HepG2 (cell line): ENCODE results near the gene TTC32. TPM values are rescaled to one million over a fixed set of nuclear protein-coding genes. Genes with fewer than 3 reads are reported as not detected.

Source experiments
- ATAC-seq: fragments of 200-7000 bp; cut with Tn5 transposase; 3 replicates; pipeline ENCODE4 v1.9.1; 2020; ENCODE audit warnings: mild to moderate bottlenecking, moderate library complexity
- BruUV-seq: library from RNA; stranded (reverse); fragments of 400-500 nt; replicated peaks from 2 replicates; lab custom pipeline; 2021; lab: Mats Ljungman, UMichigan
- CTCF ChIA-PET: fragments of 300-600 bp; formaldehyde crosslinking; extraction: SDS; loops from one replicate; lab custom pipeline; 2021; ENCODE audit warnings: low total read pairs, inconsistent platforms, low intra/inter-chr PET ratio; lab: Yijun Ruan, JAX
- POLR2A ChIA-PET: fragments of 350-600 bp; sonication (Branson Sonifier 250); formaldehyde crosslinking; loops from one replicate; lab custom pipeline; 2020; ENCODE audit warnings: antibody characterized with exemption, inconsistent platforms; lab: Yijun Ruan, JAX
- DNase-seq: peaks from one replicate; pipeline ENCODE4 v3.0.0-alpha.2; 2015; ENCODE audit warnings: low spot score
- FAIRE-seq: peaks from 3 replicates; lab custom pipeline; 2011; peaks lifted over from hg19 to GRCh38; lab: Jason Lieb, UNC
- H2AFZ ChIP-seq: one replicate; pipeline ENCODE4 v1.6.1; 2011; ENCODE audit warnings: low read length, inconsistent platforms
- H3K27ac ChIP-seq: fragments of 300-600 bp; 3 replicates; pipeline ENCODE4 v1.8.0; 2011; ENCODE audit warnings: mixed run types, mild to moderate bottlenecking, mixed read lengths, low read length, inconsistent platforms; ENCODE audit not compliant: insufficient read depth; ENCODE audit errors: extremely low read length
- H3K27me3 ChIP-seq, 2 experiments: fragments of 200-600 bp in 1 of 2; 2 replicates in 1 of 2; 3 replicates in 1 of 2; pipeline versions ENCODE4 v1.6.0 to v1.8.0; 2011; ENCODE audit warnings: low read length in 2 of 2, mild to moderate bottlenecking in 2 of 2, moderate library complexity in 2 of 2, inconsistent platforms in 1 of 2; ENCODE audit not compliant: insufficient read depth in 2 of 2, control insufficient read depth in 1 of 2
- H3K36me3 ChIP-seq, 2 experiments: fragments of 200-600 bp in 1 of 2; replicated peaks in 1 of 2; 2 replicates in 1 of 2; 3 replicates in 1 of 2; pipeline versions ENCODE4 v1.5.1 to v1.8.0; 2011; ENCODE audit warnings: low read length in 2 of 2, inconsistent platforms in 1 of 2; ENCODE audit not compliant: insufficient read depth in 2 of 2, control insufficient read depth in 1 of 2
- H3K4me1 ChIP-seq: 2 replicates; pipeline ENCODE4 v1.5.1; 2012; ENCODE audit warnings: low read length, inconsistent platforms; ENCODE audit not compliant: insufficient read depth
- H3K4me2 ChIP-seq: 2 replicates; pipeline ENCODE4 v1.6.0; 2011; ENCODE audit warnings: low read depth, low read length, inconsistent platforms
- H3K4me3 ChIP-seq, 3 experiments: fragments of 200-600 bp in 1 of 3; sonication (generic), shearing (Covaris generic) in 1 of 3; replicated peaks in 1 of 3; 2 replicates each; pipeline ENCODE4 v1.5.1; 2011 to 2016; ENCODE audit warnings: low read length in 3 of 3, inconsistent platforms in 2 of 3, low read depth in 2 of 3, mild to moderate bottlenecking in 2 of 3, control low read depth in 1 of 3, mixed read lengths in 1 of 3; ENCODE audit not compliant: insufficient read depth in 1 of 3
- H3K79me2 ChIP-seq: one replicate; pipeline ENCODE4 v1.6.1; 2011; ENCODE audit warnings: low read length, inconsistent platforms; ENCODE audit not compliant: insufficient read depth
- H3K9ac ChIP-seq: 2 replicates; pipeline ENCODE4 v1.6.0; 2011; ENCODE audit warnings: mild to moderate bottlenecking, low read depth, low read length, inconsistent platforms; ENCODE audit not compliant: insufficient read depth
- H3K9me3 ChIP-seq: 2 replicates; pipeline ENCODE4 v1.5.1; 2012; ENCODE audit warnings: mild to moderate bottlenecking, low read length
- H4K20me1 ChIP-seq: 2 replicates; pipeline ENCODE4 v1.6.0; 2011; ENCODE audit warnings: inconsistent platforms, mild to moderate bottlenecking, low read length, moderate library complexity; ENCODE audit not compliant: insufficient read depth
- IKZF4 ChIP-seq: sonication (generic); formaldehyde crosslinking; IDR thresholded peaks from 2 replicates; pipeline ENCODE4 v1.5.1; 2020; ENCODE audit warnings: borderline replicate concordance, mild to moderate bottlenecking, low read depth, missing genetic modification reagents; ENCODE audit errors: not compliant biosample characterization
- NCOR1 ChIP-seq: fragments of 200-600 bp; sonication (generic); IDR thresholded peaks from 2 replicates; pipeline ENCODE4 v1.7.0; 2017; ENCODE audit warnings: antibody characterized with exemption, low read length, borderline replicate concordance
- RAD51 ChIP-seq: fragments of 450-650 bp; IDR thresholded peaks from 2 replicates; pipeline ENCODE4 v1.6.1; 2016; ENCODE audit warnings: borderline replicate concordance
- RERE ChIP-seq: IDR thresholded peaks from 2 replicates; pipeline ENCODE4 v1.6.1; 2016; ENCODE audit warnings: low read depth, missing genetic modification reagents, missing compliant biosample characterization
- SMYD3 ChIP-seq: sonication (generic); formaldehyde crosslinking; IDR thresholded peaks from 2 replicates; pipeline ENCODE4 v1.8.1; 2023; ENCODE audit warnings: mild to moderate bottlenecking, missing genetic modification reagents
- USF2 ChIP-seq, 2 experiments: sonication (generic) in 1 of 2; formaldehyde crosslinking in 1 of 2; IDR thresholded peaks; 2 replicates each; pipeline versions ENCODE4 v1.5.1 to v1.6.1; 2011 to 2020; ENCODE audit warnings: borderline replicate concordance in 1 of 2, low read depth in 1 of 2, low read length in 1 of 2, mild to moderate bottlenecking in 1 of 2, missing genetic modification reagents in 1 of 2, moderate library complexity in 1 of 2
- ZNF232 ChIP-seq: sonication (generic); formaldehyde crosslinking; IDR thresholded peaks from 2 replicates; pipeline ENCODE4 v1.4.0; 2020; ENCODE audit warnings: missing genetic modification reagents, borderline replicate concordance
- ZNF33A ChIP-seq: sonication (generic); formaldehyde crosslinking; IDR thresholded peaks from 2 replicates; pipeline ENCODE4 v1.5.1; 2020; ENCODE audit warnings: missing genetic modification reagents, mild to moderate bottlenecking, moderate library complexity, borderline replicate concordance
- ZNF34 ChIP-seq: sonication (generic); formaldehyde crosslinking; IDR thresholded peaks from 2 replicates; pipeline ENCODE4 v1.4.0; 2020; ENCODE audit warnings: mild to moderate bottlenecking, missing genetic modification reagents, borderline replicate concordance
- ZNF496 ChIP-seq: sonication (generic); formaldehyde crosslinking; IDR thresholded peaks from 2 replicates; pipeline ENCODE4 v1.8.1; 2023; ENCODE audit warnings: mild to moderate bottlenecking, moderate library complexity, missing genetic modification reagents; ENCODE audit not compliant: insufficient replicate concordance
- ZZZ3 ChIP-seq: sonication (generic); formaldehyde crosslinking; IDR thresholded peaks from 2 replicates; pipeline ENCODE4 v1.4.0; 2020; ENCODE audit warnings: missing genetic modification reagents, mild to moderate bottlenecking, borderline replicate concordance
- WGBS: methylation state at CpG from one replicate; pipeline ENCODE4 v1.1.6; 2017; ENCODE audit warnings: low lambda C conversion rate; 5-methylcytosine and 5-hydroxymethylcytosine counted together
- in situ Hi-C: cut with HindIII; loops from 2 replicates; pipeline ENCODE4 v1.10.0; 2017; ENCODE audit warnings: low pct_unique_long_range_greater_than_20kb; ENCODE audit not compliant: extremely low pct_ligation_motif_present
- intact Hi-C: fragments of 100-400 bp; cut with micrococcal nuclease; formaldehyde crosslinking; loops from one replicate; pipeline ENCODE4 v1.10.0; 2022; ENCODE audit not compliant: unreplicated experiment
- polyA plus RNA-seq, 8 experiments: library from polyadenylated mRNA; depleted of rRNA in 3 of 8; stranded (reverse) in 7 of 8; unstranded in 1 of 8; fragments of >200 nt; fragmentation: Illumina TruSeq in 4 of 8; extraction: Trizol in 4 of 8; gene quantifications; 2 replicates each; pipeline versions ENCODE4 v1.2.1 to v1.2.3, GENCODE V29; 2011 to 2016; ENCODE audit warnings: low read depth in 4 of 8, missing spikeins in 1 of 8, mixed read lengths in 1 of 8; ENCODE audit not compliant: insufficient read depth in 1 of 8
- total RNA-seq, 5 experiments: library from RNA; depleted of rRNA; stranded (reverse); fragments of >200 nt; fragmentation: Illumina TruSeq; extraction: Trizol; gene quantifications; 2 replicates each; pipeline ENCODE4 v1.2.3, GENCODE V29; 2016; ENCODE audit warnings: low read depth in 1 of 5

Gene TTC32
- total and polyA plus RNA-seq, 2 of the 13 experiments (the other 11 are each of a cell fraction or from before 2014, with no cell fraction given): 21.6 to 38.3 TPM

GRCh38 chr2:19871836-19872235 is 29.9 kb downstream of the TTC32 start (continued):
- TF ChIP-seq NCOR1: no peak
- TF ChIP-seq ZNF496 (CRISPR knock-in tag): no peak
- TF ChIP-seq SMYD3 (CRISPR knock-in tag): no peak
- no peak for TF ChIP-seq ZZZ3 (CRISPR knock-in tag)
- no peak for TF ChIP-seq ZNF34 (CRISPR knock-in tag)
- no peak for TF ChIP-seq ZNF232 (CRISPR knock-in tag)
- no peak for TF ChIP-seq RERE (CRISPR knock-in tag)

DNA sequence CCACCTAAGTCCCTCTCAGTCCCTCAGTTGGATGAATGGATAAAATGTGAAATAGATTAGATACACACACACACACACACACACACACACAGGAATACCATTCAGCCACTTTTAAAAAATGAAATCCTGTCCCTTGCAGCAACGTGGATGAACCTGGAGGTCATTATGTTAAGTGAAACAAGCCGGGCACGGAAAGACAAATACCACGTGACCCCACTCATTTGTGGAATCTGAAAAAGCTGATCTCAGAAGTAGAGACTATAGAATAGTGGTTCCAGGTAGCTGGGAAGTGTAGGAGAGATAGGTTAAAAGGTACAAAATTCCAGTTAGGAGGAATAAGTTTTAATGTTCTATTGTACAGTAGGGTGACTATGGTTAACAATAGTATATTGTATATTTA is 31.0 kb downstream of the TTC32 start:
- WGBS: 2% methylated on average over 4 of the region's 4 CpGs
- POLR2A ChIA-PET: no interaction called here
- no peak for ATAC-seq

More for the DNA sequence above, 31.0 kb downstream of the TTC32 start:
- Histone ChIP-seq H3K27me3 (peaks cover 5 to 22% of the 10 kb centered on the region in 2 experiments; a peak in 3 of 5 replicates), H3K79me2 (no peaks in the 10 kb centered on the region), H4K20me1 (no peaks in the 10 kb centered on the region), H3K9ac (no peak overlapping the region), H3K9me3 (no peaks in the 10 kb centered on the region), H3K4me3 (no peak overlapping the region), H3K4me2 (no peak overlapping the region; the same call in 1 of the 2 replicates), H3K36me3 (no peaks in the 10 kb centered on the region), H2AFZ (no peak overlapping the region)
- intact Hi-C loops (no loop called here), in situ Hi-C loops (no loop called here)
- no TSS peak for BruUV-seq
- CTCF ChIA-PET: no interaction called here
- peak; percentile 36 for DNase-seq
- no peak for TF ChIP-seq USF2 (IDR thresholded peaks at IDR 0.05; ENCODE audit: low read depth, low read length)
- TF ChIP-seq USF2 (CRISPR knock-in tag; IDR thresholded peaks at IDR 0.05; ENCODE audit: borderline replicate concordance): peak; percentile 35; the same call in 1 of the 2 replicates
- TF ChIP-seq IKZF4: no peak
- TF ChIP-seq ZNF33A (CRISPR knock-in tag): no peak
- TF ChIP-seq RAD51: peak; percentile 79
- TF ChIP-seq, all 625 proteins: peak for 2
- H3K4me1 ChIP-seq: peaks cover 19% of the 10 kb centered on the region; the same call in 1 of the 2 replicates
- no peak overlapping the region for H3K27ac ChIP-seq
- no peak for FAIRE-seq
